Measurements from ENCODE around the gene FAM83C. TPM values are rescaled to one million over a fixed set of nuclear protein-coding genes. Genes with fewer than 3 reads are reported as not detected.

The FAM83C gene
- total and polyA plus RNA-seq, 2 experiments from 2014 or later = not detected

- no peaks in the 10 kb centered on the region for H3K9me2 ChIP-seq (replicated peaks; ENCODE audit: insufficient read depth)
- no peak overlapping the region for H3K4me3 ChIP-seq
- no peak for TF ChIP-seq EZH2phosphoT487 (IDR thresholded peaks at IDR 0.05; ENCODE audit: low read depth, severe bottlenecking, unreplicated experiment)
- TF ChIP-seq, protein P1, sequence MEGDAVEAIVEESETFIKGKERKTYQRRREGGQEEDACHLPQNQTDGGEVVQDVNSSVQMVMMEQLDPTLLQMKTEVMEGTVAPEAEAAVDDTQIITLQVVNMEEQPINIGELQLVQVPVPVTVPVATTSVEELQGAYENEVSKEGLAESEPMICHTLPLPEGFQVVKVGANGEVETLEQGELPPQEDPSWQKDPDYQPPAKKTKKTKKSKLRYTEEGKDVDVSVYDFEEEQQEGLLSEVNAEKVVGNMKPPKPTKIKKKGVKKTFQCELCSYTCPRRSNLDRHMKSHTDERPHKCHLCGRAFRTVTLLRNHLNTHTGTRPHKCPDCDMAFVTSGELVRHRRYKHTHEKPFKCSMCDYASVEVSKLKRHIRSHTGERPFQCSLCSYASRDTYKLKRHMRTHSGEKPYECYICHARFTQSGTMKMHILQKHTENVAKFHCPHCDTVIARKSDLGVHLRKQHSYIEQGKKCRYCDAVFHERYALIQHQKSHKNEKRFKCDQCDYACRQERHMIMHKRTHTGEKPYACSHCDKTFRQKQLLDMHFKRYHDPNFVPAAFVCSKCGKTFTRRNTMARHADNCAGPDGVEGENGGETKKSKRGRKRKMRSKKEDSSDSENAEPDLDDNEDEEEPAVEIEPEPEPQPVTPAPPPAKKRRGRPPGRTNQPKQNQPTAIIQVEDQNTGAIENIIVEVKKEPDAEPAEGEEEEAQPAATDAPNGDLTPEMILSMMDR (IDR thresholded peaks at IDR 0.05; ENCODE audit: poor library complexity) = no peak
- no peak overlapping the region for H3K27ac ChIP-seq
- DNase-seq (ENCODE audit: low spot score) = no peak
- no peaks in the 10 kb centered on the region for H3K36me3 ChIP-seq (replicated peaks; ENCODE audit: insufficient read depth, low read depth)
- no peak overlapping the region for H3K4me2 ChIP-seq
- no peaks in the 10 kb centered on the region for H3K27me3 ChIP-seq
- no peaks in the 10 kb centered on the region for H3K9me3 ChIP-seq (ENCODE audit: low read depth)
- H4K20me1 ChIP-seq (ENCODE audit: insufficient read depth, poor library complexity, severe bottlenecking) = no peaks in the 10 kb centered on the region
- no peaks in the 10 kb centered on the region for H3K79me2 ChIP-seq
- no peaks in the 10 kb centered on the region for H3K4me1 ChIP-seq (ENCODE audit: insufficient read depth)
- H2AFZ ChIP-seq = no peak overlapping the region
Measured at GRCh38 chr20:35237486-35237885, 54.7 kb downstream of the FAM83C start.

DNA sequence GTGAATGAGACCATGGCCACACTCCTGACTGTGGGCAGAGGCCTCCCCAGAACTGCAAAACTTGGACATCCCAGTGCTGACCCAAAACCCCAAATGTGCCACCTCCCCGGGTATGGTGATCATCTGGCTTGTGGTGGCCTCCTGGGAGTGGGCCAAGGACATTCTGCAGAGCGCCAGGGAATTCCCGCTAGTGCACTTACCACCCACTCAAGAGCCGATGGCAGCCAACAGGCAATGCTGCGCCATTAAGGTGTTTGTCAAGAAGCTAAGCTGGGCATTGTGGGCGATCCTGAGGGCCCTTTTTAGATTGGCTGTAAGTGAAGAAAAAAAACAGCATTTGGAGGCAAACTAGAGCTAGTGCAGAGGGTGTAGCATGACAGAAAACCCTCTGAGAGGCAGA lies 56.3 kb downstream of the FAM83C start:
- Histone ChIP-seq H3K27me3 (no peaks in the 10 kb centered on the region), H3K4me3 (no peak overlapping the region), H3K9me3 (ENCODE audit: low read depth) (no peaks in the 10 kb centered on the region), H3K36me3 (replicated peaks; ENCODE audit: insufficient read depth, low read depth) (no peaks in the 10 kb centered on the region), H3K4me2 (no peak overlapping the region), H3K4me1 (ENCODE audit: insufficient read depth) (no peaks in the 10 kb centered on the region), H3K79me2 (no peaks in the 10 kb centered on the region), H3K9me2 (replicated peaks; ENCODE audit: insufficient read depth) (no peaks in the 10 kb centered on the region), H3K27ac (no peak overlapping the region), H4K20me1 (ENCODE audit: insufficient read depth, poor library complexity, severe bottlenecking) (no peaks in the 10 kb centered on the region), H2AFZ (no peak overlapping the region)
- TF ChIP-seq EZH2 (IDR thresholded peaks at IDR 0.05; ENCODE audit: borderline replicate concordance) = no peak
- TF ChIP-seq, protein P1 (IDR thresholded peaks at IDR 0.05; ENCODE audit: poor library complexity) = no peak
- TF ChIP-seq EZH2phosphoT487 (IDR thresholded peaks at IDR 0.05; ENCODE audit: low read depth, severe bottlenecking, unreplicated experiment) = no peak
- DNase-seq (ENCODE audit: low spot score) = no peak
- WGBS (ENCODE audit: low lambda C conversion rate, missing lambda C conversion rate) = 96% methylated on average over 6 of the region's 6 CpGs

Other genes with a start within 250 kb of the FAM83C start
- gene TRPC4AP, start 199.6 kb downstream of the FAM83C start, total RNA-seq = 81.0 and 88.6 TPM in 2 replicates
- gene TRPC4AP, start 199.6 kb downstream of the FAM83C start, polyA plus RNA-seq = 94.9 and 102 TPM in 2 replicates
- gene EDEM2, start 145.1 kb downstream of the FAM83C start, total RNA-seq = 24.7 and 27.4 TPM in 2 replicates
- 38.3 and 40.8 TPM in 2 replicates for gene EDEM2, start 145.1 kb downstream of the FAM83C start, polyA plus RNA-seq
- 7.5 and 7.7 TPM in 2 replicates for gene PROCR, start 120.4 kb downstream of the FAM83C start, total RNA-seq
- 9.0 and 14.1 TPM in 2 replicates for gene PROCR, start 120.4 kb downstream of the FAM83C start, polyA plus RNA-seq
- gene MMP24, start 65.7 kb downstream of the FAM83C start, total RNA-seq = 0.76 and 1.2 TPM in 2 replicates
- gene MMP24, start 65.7 kb downstream of the FAM83C start, polyA plus RNA-seq = 0.69 and 1.2 TPM in 2 replicates
- 16.9 and 19.0 TPM in 2 replicates for gene MMP24OS, start 14.3 kb downstream of the FAM83C start, total RNA-seq
- gene MMP24OS, start 14.3 kb downstream of the FAM83C start, polyA plus RNA-seq = 58.5 and 60.1 TPM in 2 replicates
- gene EIF6, start 7.7 kb downstream of the FAM83C start, total RNA-seq = 108 and 112 TPM in 2 replicates
- 207 and 230 TPM in 2 replicates for gene EIF6, start 7.7 kb downstream of the FAM83C start, polyA plus RNA-seq
- 28.2 and 31.8 TPM in 2 replicates for gene UQCC1, start 119.5 kb upstream of the FAM83C start, total RNA-seq
- 33.1 and 38.8 TPM in 2 replicates for gene UQCC1, start 119.5 kb upstream of the FAM83C start, polyA plus RNA-seq
- gene GDF5, start 145.8 kb upstream of the FAM83C start, total RNA-seq = 1.0 and 1.6 TPM in 2 replicates
- gene GDF5, start 145.8 kb upstream of the FAM83C start, polyA plus RNA-seq = 2.0 and 2.7 TPM in 2 replicates
- 9.6 and 12.4 TPM in 2 replicates for gene CEP250, start 163.2 kb upstream of the FAM83C start, total RNA-seq
- 18.5 and 23.4 TPM in 2 replicates for gene CEP250, start 163.2 kb upstream of the FAM83C start, polyA plus RNA-seq
- gene C20orf173, start 237.2 kb upstream of the FAM83C start, total RNA-seq = not detected in 2 replicates
- gene C20orf173, start 237.2 kb upstream of the FAM83C start, polyA plus RNA-seq = not detected in 2 replicates
- gene ERGIC3, start 249.7 kb upstream of the FAM83C start, total RNA-seq = 369 and 375 TPM in 2 replicates
- 298 and 309 TPM in 2 replicates for gene ERGIC3, start 249.7 kb upstream of the FAM83C start, polyA plus RNA-seq